SK-N-DZ (cell line): ENCODE data around the gene UBTD1.
"Not testable (repeated sequence)": the region's sequence is repeated elsewhere in the genome, so short reads cannot be mapped to it uniquely, and the experiment has no call there.

Experiments
- DNase-seq: peaks from one replicate; pipeline ENCODE4 v3.0.0-alpha.2; 2015; ENCODE audit warnings: low spot score

Gene UBTD1

DNA sequence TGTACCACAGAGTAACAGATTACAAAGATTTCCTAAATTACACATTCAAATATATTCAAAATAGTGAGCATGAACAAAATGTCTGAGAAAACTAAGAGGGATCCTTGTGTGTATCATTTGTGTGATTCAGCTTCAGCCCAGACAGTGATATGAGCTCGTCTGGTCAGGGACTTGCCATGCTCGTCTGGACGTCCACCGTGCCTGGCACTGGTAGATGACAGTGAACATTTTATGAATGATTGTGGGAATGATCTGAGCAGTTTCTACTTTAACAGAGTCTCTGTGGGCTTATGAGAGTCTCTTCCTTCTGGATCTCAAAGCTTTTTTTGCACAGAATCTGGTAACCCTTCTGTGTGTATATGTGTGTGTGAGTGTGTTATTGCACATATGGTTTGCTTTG, 39.7 kb downstream of the UBTD1 start:
- no peak for DNase-seq

DNA sequence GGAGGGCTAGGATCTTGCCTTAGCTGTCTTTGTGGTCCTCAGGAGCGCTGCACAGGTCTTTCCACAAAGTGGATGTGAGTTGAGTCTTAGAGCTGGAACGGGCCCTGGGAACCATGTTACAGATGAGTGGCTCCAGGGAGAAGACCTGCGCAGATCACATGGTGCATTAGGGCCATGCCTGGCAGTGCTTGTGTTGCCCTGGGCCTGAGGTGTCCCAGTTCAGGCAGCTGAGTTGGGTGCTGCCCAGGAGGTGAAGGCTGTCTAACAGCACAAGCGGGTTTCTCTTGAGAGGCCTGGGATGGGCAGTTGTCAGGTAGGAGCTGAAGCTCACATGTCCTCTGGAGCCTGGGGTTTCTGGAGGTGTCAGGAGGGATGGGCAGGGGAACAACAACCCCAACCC, 40.1 kb downstream of the UBTD1 start:
- no peak for DNase-seq

DNA sequence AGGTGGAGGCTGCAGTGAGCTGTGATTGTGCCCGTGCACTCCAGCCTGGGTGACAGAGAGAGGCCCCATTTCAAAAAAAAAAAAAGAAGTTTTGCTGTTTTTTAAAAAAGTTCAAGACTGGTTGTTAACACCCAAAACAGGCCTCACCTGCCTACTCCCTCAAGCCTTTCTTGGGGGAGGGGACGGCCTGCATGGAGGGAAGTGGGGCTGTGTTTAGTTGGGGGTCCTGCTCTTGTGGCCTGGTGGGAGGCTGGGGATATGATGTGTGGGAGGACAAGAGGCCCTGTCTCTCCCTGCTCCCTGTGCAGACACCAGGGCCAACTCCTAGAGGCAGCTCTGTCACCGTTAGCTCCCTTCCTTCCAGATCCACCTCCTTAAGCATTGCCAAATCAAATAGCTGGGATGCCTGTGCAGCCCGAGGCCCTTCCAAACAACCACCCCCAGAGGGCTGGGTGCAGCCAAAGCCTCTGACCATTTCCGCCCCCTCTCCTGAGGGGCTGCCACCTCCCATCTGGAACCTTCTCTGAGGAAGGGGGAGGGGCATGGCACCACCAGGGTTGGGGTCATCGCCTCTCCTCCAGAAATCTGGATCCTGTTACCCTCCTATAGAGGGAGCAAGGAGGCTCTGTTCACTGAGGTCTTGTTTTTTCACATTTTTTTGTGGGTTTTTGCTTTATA, 40.9 kb downstream of the UBTD1 start:
- no peak for DNase-seq

DNA sequence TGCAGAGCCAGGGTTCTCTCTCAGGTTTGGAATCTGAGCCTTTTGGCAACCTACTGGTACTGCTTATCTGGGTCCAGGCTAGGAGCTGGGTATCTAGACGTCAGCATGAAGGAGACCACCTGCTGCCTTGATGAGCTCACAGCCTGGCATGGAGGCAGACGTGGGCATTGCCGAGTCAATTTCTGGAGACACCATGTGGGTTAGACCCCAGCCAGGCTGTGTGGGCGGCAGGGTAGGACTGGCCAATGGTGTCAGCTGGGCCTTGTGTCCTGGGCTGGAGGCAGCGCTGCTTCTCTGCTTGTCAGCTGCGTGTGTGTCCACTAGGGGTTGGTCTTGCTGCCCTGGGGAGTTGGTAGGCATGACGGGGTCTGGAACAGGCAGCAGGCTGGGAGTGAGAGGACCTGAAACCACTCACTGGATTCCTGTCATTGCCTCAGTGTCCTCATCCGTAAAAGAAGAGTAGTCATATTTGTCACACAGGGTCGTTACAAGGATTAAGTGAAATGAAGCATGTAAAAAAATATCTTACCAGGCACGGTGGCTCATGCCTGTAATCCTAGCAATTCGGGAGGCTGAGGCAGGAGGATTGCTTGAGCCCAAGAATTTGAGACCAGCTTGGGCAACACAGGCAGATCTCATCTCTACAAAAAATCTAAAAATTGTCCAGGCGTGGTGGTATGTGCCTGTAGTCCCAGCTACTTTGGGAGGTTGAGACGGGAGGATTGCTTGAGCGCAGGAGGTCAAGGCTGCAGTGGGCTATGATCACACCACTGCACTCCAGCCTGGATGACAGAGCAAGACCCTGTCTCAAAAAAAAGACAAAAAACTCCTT, 42.2 kb downstream of the UBTD1 start:
- DNase-seq: no peak

DNA sequence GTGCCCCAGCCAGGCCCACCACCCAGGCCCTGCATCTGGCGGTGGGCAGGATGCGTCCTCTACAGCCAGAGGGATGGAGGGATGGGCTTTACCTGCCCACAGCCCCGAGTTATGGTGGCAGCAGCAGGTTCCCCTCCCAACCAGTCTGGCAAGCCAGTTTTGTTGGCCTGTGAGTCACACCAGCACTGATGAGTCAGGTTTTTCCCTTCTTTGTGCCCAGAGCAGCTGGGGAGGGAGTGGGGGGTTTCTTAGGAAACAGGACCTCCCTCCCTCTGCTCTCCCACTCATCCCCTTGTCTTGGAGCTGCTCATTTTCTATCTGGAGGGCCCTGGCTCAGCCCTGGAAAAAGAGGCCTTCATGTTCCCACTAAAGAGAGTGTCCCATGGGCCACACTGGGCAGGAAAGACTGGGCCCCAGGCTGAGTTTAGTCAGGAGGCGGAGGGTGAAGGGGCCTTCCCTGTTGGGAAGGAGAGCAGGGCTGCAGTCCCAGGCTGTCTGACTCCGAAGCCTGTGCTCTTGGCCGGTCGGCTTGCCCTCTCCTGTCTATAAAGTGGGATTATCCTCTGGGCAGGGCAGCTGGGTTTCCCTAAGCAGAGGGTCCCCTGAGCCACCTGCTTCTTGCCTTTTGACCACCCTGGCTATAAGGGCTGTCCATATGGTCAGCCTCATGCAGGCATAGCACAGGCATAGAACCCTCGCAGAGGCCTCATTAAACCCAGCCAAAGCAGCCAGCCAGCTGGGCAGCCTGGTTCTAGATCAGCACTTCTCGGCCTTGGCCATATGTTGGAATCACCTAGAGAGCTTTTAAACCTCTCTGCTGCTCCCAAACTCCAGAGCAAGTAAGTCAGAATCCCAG, 43.7 kb downstream of the UBTD1 start:
- DNase-seq: no peak

DNA sequence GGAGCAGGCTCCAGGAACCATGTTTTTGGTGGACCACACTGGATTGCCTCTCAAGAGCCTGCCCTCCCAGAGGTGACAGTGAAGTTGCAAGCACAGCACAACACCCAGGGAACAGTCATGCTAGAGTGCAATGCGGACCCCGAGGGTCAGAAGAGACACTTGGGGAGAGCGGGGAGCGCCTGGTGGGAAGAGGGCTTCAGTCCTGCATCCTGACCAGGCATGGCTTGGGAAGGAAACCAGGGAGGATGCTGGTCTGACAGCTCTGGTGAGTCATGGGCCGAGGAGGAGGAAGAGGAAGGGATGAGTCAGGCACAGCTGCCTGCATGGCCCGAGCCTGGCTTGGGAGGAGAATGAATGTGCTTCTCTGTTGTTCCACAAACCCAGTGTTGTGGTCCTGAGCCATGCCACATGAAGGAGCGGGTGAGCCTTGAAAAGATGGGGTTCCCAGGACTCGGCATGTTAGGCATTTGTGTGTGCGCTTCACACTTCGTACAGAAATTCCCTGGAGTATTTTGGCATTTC, 44.4 kb downstream of the UBTD1 start:
- DNase-seq: no peak

DNA sequence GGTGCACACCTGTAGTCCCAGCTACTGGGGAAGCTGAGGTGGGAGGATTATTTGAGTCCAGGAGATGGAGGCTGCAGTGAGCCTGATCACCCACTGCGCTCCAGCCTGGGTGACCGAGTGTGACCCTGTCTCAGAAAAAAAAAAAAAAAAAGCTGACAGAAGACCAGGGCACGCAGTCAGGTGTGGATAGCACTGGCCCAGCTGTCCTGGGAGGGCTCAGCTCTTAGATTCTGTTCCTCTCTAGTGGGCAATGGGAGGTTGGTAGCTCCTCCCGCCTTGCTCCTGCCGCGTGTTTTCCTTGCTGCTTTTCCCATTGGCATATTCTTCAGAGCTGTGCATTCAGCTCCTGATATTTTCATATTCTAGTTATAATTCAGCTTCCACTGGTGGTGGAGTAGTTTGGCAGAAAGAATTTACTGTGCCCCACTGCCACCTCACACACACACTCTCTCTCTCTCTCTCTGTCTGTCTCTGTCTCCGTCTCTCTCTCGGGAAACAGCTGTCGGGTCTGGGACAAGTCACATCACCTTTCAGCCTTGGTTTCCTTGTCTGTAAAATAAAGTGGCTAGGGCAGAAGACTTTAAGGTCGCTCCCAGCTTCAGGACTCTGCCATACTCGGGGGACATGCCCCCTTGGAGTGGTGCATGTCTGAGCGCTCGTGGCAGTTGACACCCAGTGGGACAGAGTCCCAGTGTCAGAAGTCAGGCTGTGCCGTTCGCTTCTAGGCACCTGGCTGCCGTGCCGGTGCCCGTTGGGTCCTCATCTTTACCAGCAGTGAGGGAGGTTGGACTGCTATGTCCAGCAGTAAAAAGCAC, 47.9 kb downstream of the UBTD1 start:
- no peak for DNase-seq

DNA sequence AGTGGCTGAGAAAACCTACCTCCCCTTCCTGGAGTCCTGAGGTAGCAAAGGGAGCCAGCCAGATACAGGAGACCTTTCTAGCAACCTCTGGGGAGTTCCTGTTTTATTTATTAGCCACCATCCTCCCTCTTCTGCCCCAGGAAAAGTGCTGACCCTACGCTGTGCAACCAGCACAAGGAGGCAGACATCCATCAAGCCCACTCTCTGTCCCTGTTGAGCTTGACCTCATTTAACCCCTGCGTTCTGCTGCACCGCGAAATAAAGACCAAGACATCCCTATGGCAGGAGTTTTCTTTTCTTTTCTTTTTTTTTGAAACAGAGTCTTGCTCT, 48.5 kb downstream of the UBTD1 start:
- DNase-seq: no peak

DNA sequence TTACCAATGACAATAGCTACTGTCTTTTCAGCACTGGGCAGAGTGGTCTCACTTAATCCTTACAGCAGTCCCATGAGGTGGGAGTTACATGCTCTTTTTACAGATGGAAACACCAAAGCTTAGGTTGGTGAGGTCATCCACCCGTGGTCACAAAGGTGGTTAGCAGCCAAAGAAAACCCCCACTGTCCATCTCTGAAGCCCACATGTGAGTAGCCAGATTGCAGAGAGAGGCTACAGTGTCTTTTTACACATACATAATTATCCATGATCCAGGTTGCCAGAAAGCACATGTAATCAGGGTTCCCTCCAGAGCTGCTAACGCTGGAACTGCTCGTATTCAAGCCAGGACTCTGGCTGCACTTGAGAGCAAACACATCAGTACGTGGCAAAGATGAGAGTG, 49.2 kb downstream of the UBTD1 start:
- DNase-seq: no peak

DNA sequence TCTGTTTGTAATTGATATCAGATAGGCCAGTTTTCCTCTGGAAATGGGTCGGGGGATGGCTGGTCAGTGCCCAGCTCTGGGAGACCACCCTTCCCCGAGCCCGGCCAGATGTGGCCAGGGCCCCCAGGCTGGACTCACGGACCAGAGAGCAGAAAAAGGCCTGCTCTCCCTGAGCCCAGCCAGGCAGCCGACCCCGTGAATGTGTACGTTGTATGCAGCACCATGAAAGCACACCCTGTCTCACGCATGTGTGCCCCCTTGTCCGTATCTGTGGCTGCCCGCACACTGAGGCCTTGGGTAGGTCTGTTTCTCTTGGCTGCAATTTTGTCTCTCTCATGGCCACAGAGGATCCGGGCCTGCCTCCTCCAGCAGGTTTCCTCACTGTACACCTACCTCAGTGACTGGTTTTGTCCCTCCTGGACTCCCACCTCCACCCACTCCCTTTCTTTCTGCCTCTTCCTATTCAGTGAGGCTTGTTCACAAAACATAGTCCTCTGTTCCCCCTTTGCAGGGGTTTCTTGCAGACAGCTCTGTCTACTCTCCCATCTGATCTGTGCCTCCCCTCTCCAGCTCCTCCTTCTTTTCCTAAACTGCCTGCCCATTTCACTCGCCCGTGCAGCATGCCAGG, 50.2 kb downstream of the UBTD1 start:
- no peak for DNase-seq

DNA sequence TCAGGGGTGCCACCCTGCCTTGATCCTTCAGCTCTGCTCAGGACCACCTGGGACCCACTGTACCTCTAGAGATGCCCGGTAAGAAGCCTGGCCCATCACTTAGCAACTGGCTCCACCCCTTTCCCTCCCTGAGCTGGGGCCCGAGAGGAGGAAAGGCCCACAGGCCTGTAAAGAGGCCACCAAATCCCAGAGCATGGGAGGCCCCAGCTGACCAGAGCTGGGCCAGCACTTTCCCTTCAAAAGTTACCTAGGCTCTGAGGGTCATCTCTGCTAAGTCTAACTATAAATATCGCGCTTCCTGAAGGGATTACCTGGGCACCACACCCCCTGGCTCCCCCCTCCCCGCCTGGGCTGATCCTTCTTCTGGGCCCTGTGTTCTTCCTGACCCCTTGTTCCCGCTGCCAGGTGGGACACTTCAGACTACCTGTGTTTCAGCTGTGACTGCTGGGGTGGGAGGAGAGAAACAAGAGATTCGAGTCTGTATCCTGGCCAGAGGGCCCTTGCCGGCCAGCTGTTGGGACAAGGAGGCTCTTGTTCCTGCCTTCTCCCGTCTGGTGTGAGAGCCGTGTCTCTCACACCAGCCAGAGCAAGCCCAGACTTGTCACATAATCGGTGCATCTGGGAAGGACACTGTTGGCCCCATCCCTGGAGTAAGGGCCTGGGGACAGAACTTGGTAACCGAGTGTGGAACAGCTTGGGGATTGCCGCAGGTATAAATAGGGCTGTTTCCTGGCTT, 51.0 kb downstream of the UBTD1 start:
- peak; percentile 51 for DNase-seq

DNA sequence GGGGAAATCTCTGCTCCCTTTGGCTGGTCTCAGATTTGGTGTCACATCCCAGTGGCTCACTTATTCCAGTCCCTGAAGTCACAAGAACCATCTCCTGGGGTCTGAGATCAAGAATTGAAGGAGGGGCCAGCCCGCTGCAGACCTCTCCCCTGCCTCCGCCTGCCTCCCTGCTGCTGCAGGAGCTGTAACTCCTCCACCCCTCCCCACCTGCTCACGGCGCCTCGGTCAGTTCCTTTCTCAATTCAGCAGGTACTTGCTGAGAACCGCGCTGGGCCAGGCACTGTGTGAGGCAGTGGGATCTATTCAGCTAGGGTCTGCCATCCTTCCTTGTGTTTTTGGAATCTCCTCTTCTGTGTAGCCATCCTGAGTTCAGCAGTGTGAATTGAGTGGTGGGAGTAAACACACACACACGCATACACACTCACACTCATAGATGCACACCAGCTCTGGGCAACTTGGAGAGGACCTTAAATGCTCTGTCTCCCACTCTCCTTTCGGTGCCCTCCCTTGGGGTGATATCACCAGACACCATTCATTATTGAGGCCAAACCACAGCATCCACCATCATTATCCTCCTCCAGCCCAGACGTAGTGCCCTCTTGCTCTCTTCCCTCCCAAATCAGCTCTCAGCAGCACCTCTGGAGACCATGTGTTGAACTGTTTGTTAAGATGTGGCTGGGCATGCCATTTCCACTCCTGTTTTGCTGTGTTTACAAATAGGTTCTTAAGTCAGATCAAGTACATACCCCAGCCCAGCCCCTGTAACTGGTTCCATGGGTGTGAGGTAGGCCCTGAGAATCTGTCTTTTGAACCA, 51.8 kb downstream of the UBTD1 start:
- no peak for DNase-seq

DNA sequence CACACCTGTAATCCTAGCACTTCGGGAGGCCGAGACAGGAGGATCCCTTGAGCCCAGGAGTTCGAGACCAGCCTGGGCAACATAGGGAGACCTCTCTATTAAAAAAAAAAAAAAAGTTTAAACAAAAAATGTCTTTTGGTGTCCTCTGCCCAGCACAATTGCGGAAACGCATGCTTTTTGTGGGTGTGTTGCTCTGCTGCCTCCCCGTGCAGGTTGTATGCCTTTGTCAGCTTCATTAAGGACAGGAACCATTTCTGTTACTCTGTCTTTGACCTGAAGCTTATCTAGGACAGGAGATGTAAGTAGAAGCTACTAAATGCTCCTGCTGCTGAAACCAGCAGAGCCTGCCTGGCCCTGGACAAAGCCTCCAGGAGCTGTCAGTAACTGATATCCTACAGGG, 52.5 kb downstream of the UBTD1 start:
- DNase-seq: no peak

DNA sequence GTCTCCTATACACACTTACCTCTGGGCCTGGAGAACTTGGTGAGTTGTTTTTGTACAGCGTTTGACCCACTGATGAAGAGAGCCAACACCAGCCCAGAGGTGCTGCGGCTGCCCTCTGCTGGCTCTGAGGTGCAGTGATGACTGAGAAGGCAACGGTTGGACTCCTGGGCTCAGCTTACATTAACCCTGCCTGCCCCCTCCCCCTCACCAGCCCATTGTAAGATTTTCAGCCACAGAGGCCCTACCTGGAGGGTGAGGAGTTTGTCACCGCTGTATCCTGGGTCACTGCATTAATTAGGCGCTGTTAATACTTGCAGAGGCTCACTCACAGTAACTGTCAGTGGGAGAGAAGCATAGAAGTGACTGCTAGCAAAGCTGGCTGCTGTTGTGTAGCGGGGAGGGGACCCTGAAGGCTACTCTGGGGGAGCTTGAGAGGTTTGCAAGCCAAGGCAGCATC, 54.9 kb downstream of the UBTD1 start:
- DNase-seq: peak; percentile 57

DNA sequence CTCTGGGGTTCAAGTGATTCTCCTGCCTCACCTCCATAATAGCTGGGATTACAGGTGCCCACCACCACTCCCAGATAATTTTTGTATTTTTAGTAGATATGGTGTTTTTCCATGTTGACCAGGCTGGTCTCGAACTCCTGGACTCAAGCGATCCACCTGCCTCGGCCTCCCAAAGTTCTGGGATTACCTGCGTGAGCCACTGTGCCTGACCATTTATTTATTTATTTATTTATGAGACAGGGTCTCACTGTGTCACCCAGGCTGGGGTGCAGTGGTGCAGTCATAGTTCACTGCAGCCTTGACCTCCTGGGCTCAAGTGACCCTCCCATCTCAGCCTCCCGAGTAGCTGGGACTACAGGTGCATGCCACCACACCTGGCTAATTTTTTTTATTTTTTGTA, 55.6 kb downstream of the UBTD1 start:
- not testable (repeated sequence) for DNase-seq

DNA sequence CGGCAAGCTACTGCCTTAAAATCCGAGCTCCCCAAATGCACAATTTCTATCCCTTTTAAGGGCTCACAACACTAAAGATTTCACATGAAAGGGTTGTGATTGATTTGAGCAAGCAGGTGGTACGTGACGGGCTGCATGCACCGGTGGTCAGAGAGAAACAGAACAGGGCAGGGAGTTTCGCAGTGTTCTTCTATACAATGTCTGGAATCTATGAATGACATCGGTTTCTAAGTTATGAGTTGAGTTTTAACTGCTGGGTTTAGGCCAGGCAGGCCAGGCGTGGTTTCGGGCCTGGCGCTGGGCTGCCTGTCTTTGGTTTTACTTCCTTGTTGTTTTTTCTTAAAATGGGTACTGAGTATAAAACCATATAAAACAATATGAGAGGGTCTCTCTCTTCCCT, 56.8 kb downstream of the UBTD1 start:
- DNase-seq: not testable (repeated sequence)

DNA sequence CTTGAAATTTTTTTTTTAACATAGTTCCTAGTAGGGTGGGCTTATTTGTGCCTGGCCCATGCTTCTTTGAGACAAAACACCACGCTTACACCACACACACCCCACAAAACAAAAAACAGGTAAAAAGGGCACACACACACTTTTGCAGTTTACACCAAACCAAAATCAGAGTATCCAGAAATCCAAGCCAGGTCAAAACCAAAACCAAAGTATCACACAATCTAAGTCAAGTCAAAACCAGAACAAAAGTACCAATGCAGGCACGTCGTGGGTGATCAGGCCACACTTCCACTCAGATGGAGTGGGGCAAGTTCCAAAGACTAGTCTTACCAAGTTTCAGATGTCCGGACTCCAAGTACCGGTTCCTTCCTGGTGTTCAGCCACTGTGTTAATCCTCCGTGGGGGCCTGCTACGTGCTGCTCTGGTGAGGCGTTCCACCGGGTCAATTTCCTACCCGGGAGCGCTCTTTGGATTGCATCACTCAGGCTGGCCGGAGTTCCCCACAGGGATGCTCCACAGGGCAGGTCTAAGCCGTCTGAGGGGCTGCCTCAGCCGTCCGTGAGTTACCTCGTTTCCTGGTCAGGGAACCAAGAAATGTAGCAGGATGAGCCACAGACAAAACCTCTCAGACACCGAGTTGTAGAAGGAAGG, 62.1 kb downstream of the UBTD1 start:
- DNase-seq: not testable (repeated sequence)

DNA sequence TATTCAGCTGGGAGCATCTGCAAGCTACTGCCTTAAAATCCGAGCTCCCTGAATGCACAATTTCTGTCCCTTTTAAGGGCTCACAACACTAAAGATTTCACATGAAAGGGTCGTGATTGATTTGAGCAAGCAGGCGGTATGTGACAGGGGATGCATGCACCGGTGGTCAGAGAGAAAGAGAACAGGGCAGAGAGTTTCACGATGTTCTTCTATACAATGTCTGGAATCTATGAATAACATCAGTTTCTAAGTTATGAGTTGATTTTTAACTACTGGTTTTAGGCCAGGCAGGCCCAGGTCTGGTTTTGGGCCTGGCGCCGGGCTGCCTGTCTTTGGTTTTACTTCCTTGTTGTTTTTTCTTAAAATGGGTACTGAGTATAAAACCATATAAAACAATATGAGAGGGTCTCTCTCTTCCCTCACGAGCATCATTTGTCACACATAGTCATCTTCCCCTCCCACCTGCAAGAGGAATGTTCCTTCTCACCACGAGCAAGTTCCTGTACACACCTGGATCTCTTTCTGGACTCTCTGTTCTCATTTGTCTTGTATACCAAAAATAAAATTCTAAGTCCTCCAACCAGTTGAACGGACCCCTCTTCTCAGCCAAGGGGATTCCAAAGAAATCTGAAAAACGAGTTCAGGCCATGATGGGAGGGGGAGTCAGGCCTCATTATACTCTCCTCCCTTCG, 62.8 kb downstream of the UBTD1 start:
- not testable (repeated sequence) for DNase-seq
